AG04449 (cell line): Measurements from ENCODE around the gene UPF1.
A peak's percentile ranks its signal among the peaks of the same experiment; 100 is the strongest.
"Not testable (repeated sequence)": the region's sequence is repeated elsewhere in the genome, so short reads cannot be mapped to it uniquely, and the experiment has no call there.

ENCODE experiments used
- CTCF ChIA-PET: fragments of 350-600 bp; formaldehyde crosslinking; extraction: SDS; loops from one replicate; lab custom pipeline; 2021; ENCODE audit warnings: antibody characterized with exemption; lab: Yijun Ruan, JAX
- POLR2A ChIA-PET: fragments of 400-600, 350-600 bp; formaldehyde crosslinking; extraction: SDS; loops from one replicate; lab custom pipeline; 2020; ENCODE audit warnings: antibody characterized with exemption, inconsistent platforms; lab: Yijun Ruan, JAX
- DNase-seq: peaks from one replicate; pipeline ENCODE4 v3.0.0-alpha.2; 2010; ENCODE audit warnings: low read depth, low spot score
- H3K4me3 ChIP-seq: 2 replicates; pipeline ENCODE4 v1.5.1; 2011; ENCODE audit warnings: low read depth, mild to moderate bottlenecking, control low read depth, low read length
- TF ChIP-seq, protein P1 (sequence below): IDR thresholded peaks from one replicate; pipeline ENCODE4 v1.5.1; 2011; ENCODE audit warnings: mild to moderate bottlenecking, moderate library complexity, low read length, control low read depth, inconsistent platforms; ENCODE audit not compliant: insufficient read depth; ENCODE audit errors: missing control alignments

UPF1 gene

DNA sequence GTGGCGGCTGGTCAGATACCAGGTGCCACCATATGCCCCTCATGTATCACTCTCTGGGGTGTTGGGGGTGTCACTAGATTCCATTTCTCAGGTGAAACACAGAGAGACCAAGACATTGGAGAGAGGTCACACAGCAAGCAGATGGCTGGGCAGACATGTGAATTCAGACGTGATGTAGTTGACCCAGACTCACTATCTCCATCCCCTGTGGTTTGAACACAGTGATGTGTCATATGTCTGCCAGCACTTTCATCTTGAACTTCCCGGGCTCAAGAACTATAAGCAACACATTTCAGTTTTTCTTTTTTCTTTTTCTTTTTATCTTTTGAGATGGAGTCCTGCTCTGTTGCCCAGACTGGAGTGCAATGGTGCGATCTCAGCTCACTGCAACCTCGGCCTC, 16.1 kb upstream of the UPF1 start:
- POLR2A ChIA-PET, result no interaction called here
- CTCF ChIA-PET, result interaction anchor here (1.4 kb wide), 1 partner anchor 16 kb away, joined by 3 read pairs; the partner anchor contains the start of gene UPF1

DNA sequence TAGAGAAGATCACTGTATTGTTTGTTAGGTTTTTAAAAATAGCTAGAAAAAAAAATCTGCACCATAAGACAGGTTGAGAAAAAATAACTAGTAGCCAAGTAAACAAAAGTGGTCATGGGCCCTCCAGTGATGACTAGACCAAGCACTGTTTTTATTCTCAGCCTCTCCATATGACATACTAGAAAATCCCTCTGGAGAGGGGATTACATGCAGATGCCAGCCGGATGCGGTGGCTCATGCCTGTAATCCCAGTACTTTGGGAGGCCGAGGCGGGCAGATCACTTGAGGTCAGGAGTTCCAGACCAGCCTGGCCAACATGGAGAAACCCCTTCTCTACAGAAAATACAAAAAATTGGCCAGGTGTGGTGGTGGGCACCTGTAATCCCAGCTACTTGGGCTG, 15.1 kb upstream of the UPF1 start:
- CTCF ChIA-PET, result interaction anchor here (1.4 kb wide), 1 partner anchor 15 kb away, joined by 3 read pairs; the partner anchor contains the start of gene UPF1
- POLR2A ChIA-PET, H3K4me3 ChIP-seq, DNase-seq: not testable (repeated sequence)

More for the DNA sequence above, 16.1 kb upstream of the UPF1 start:
- TF ChIP-seq, protein P1, sequence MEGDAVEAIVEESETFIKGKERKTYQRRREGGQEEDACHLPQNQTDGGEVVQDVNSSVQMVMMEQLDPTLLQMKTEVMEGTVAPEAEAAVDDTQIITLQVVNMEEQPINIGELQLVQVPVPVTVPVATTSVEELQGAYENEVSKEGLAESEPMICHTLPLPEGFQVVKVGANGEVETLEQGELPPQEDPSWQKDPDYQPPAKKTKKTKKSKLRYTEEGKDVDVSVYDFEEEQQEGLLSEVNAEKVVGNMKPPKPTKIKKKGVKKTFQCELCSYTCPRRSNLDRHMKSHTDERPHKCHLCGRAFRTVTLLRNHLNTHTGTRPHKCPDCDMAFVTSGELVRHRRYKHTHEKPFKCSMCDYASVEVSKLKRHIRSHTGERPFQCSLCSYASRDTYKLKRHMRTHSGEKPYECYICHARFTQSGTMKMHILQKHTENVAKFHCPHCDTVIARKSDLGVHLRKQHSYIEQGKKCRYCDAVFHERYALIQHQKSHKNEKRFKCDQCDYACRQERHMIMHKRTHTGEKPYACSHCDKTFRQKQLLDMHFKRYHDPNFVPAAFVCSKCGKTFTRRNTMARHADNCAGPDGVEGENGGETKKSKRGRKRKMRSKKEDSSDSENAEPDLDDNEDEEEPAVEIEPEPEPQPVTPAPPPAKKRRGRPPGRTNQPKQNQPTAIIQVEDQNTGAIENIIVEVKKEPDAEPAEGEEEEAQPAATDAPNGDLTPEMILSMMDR, result no peak
- no peak for DNase-seq
- H3K4me3 ChIP-seq, result no peak overlapping the region

DNA sequence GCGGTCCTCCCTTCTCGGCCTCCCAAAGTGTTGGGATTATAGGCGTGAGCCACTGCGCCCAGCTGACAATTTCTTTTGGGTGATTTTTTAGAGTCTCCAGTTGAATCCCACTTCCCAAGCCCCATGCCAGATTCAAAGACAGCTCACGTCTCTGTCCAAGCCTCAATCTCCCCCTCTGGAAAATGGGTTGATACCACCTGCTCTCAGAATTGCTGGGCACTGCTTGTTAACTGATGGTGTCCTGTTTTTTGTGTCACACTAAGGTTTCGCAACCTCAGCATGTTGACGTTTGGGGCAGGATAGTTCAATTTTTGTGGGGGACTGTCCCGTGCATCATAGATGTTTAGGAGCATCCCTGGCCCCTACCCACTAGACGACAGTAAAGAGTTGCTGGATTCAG, 14.2 kb upstream of the UPF1 start:
- ChIA-PET POLR2A (no interaction called here), CTCF (no interaction called here)
- no peak for DNase-seq
- TF ChIP-seq, protein P1, result no peak
- no peak overlapping the region for H3K4me3 ChIP-seq

DNA sequence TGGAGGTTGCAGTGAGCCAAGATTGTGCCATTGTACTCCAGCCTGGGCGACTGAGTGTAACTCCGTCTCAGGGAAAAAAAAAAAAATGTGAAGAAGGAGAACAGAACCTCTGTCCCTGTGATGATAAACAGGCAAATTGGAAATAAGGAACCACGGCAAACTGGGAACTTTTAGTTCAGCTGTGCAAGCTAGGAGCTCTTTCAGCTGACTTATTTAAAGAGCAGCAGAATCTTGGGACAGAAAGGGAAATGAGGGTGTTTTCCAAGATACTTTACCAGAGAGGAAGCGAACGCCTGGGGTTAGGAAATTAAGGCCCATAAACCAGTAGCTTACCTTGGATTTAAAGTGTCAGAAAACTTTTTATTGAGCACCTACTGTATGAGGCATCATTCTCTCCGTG, 3.0 kb upstream of the UPF1 start:
- CTCF ChIA-PET, result interaction anchor here (1.0 to 12.6 kb wide), 6 partner anchors 9 to 378 kb away, joined by 3 to 149 read pairs (median 3); no protein-coding TSS in a partner anchor
- POLR2A ChIA-PET, result interaction anchor here (0.9 kb wide), 1 partner anchor 18 kb away, joined by 4 read pairs; no protein-coding TSS in a partner anchor
- no peak overlapping the region for H3K4me3 ChIP-seq
- DNase-seq, result no peak
- TF ChIP-seq, protein P1, result no peak

DNA sequence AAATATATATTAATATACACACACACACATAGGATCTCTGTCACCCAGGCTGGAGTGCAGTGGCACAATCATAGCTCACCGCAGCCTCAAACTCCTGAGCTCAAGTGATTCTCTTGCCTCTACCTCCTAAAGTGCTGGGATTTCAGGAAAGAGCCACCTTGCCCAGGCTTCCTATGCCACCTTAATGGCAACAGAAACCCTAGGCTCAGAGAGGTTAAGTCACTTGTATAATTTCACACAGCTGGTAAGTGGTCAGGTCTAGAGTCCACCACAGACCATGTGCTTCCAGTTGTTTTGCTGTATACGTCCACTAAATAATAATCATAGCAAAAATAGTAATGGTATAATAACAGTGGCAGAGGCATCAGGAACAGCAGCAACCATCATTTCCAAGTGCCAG, 1.3 kb upstream of the UPF1 start:
- ChIA-PET CTCF (interaction anchor here (1.1 to 12.6 kb wide), 5 partner anchors 11 to 241 kb away, joined by 4 to 149 read pairs (median 15); partner anchors contain the start of gene REX1BD), POLR2A (no interaction called here)
- no peak for DNase-seq
- H3K4me3 ChIP-seq, result no peak overlapping the region
- TF ChIP-seq, protein P1, result no peak

DNA sequence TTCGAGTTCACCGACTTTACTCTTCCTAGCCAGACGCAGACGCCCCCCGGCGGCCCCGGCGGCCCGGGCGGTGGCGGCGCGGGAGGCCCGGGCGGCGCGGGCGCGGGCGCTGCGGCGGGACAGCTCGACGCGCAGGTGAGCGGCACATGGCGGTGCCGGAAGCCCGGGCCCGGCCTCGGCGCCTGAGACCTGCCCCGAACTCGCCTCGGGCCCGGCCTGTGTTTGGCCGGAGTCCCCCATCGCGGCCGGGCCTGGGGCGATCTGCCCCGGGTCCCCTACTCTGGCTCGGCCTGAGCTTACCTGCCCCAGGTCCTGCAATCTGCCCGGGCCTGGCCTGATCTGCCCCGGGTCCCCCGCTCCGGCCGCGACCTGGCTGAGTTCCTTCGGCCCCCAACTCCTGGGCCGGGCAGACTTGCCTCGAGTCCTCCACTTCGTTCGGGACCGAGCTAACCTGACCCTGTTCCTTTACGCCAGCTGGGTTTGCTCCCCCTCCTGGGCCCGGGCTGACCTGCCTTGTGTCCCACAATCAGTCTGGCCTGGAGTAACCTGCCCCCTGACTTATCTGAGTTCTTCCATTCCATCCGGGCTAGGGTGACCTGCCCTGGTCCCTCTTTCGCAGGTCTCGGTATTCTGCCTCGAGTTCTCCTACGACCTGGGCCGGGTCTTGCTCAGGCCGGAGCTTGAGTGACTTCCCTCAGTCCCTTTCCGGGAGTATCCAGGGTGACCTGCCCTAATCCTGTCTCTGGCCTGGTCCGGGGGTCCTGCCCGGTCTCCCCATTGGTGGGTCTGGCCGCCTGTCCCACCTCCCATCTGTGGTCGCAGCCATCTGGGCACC, 764 bp downstream of the UPF1 start:
- H3K4me3 ChIP-seq, result peak overlapping the region; percentile 87
- ChIA-PET CTCF (interaction anchor here (1.2 to 12.6 kb wide), 7 partner anchors 10 to 379 kb away, joined by 3 to 149 read pairs (median 15); partner anchors contain the start of gene REX1BD), POLR2A (interaction anchor here (1.1 to 1.4 kb wide), 2 partner anchors 11 to 243 kb away, joined by 4 to 5 read pairs; partner anchors contain the start of gene REX1BD)
- no peak for DNase-seq
- TF ChIP-seq, protein P1, result peak; percentile 43
